Neutrophil (primary cell): ENCODE data around the gene C1D.

ENCODE experiments used
- H3K27ac ChIP-seq: fragments of 200-600 bp; sonication (generic); 2 replicates; pipeline ENCODE4 v1.5.1; 2016; ENCODE audit warnings: mild to moderate bottlenecking, moderate library complexity
- H3K27me3 ChIP-seq: fragments of 200-600 bp; sonication (generic); 2 replicates; pipeline ENCODE4 v1.6.0; 2016; ENCODE audit warnings: mild to moderate bottlenecking
- H3K36me3 ChIP-seq: fragments of 200-600 bp; sonication (generic); 2 replicates; pipeline ENCODE4 v1.5.1; 2017
- H3K4me1 ChIP-seq, 2 experiments: fragments of 200-600 bp in 1 of 2; sonication (generic) in 1 of 2; 1 replicate in 1 of 2; 2 replicates in 1 of 2; pipeline versions ENCODE4 v1.5.1 to v1.6.1; 2013 to 2016; ENCODE audit warnings: low read depth in 1 of 2, low read length in 1 of 2, mild to moderate bottlenecking in 1 of 2, moderate library complexity in 1 of 2; ENCODE audit not compliant: control insufficient read depth in 1 of 2, insufficient read depth in 1 of 2
- H3K4me3 ChIP-seq, 2 experiments: fragments of 200-600 bp in 1 of 2; sonication (generic) in 1 of 2; 1 replicate in 1 of 2; 2 replicates in 1 of 2; pipeline ENCODE4 v1.5.1; 2013 to 2016; ENCODE audit warnings: low read depth in 1 of 2, low read length in 1 of 2, mild to moderate bottlenecking in 1 of 2, moderate library complexity in 1 of 2
- H3K9me3 ChIP-seq: fragments of 200-600 bp; sonication (generic); 2 replicates; pipeline ENCODE4 v1.5.1; 2016
- TF ChIP-seq, protein P1 (sequence below): fragments of 200-600 bp; sonication (generic); IDR thresholded peaks from 2 replicates; pipeline ENCODE4 v1.5.1; 2016; ENCODE audit warnings: antibody characterized with exemption

The C1D gene

GRCh38 chr2:68045342-68045741, 17.5 kb downstream of the C1D start:
- Histone ChIP-seq H3K9me3 (no peaks in the 10 kb centered on the region), H3K4me1 (no peaks in the 10 kb centered on the region), H3K27ac (no peak overlapping the region), H3K4me3 (no peak overlapping the region), H3K27me3 (no peaks in the 10 kb centered on the region), H3K36me3 (peaks cover 39% of the 10 kb centered on the region)
- TF ChIP-seq, protein P1, sequence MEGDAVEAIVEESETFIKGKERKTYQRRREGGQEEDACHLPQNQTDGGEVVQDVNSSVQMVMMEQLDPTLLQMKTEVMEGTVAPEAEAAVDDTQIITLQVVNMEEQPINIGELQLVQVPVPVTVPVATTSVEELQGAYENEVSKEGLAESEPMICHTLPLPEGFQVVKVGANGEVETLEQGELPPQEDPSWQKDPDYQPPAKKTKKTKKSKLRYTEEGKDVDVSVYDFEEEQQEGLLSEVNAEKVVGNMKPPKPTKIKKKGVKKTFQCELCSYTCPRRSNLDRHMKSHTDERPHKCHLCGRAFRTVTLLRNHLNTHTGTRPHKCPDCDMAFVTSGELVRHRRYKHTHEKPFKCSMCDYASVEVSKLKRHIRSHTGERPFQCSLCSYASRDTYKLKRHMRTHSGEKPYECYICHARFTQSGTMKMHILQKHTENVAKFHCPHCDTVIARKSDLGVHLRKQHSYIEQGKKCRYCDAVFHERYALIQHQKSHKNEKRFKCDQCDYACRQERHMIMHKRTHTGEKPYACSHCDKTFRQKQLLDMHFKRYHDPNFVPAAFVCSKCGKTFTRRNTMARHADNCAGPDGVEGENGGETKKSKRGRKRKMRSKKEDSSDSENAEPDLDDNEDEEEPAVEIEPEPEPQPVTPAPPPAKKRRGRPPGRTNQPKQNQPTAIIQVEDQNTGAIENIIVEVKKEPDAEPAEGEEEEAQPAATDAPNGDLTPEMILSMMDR = no peak

- no peaks in the 10 kb centered on the region for H3K4me1 ChIP-seq
- H3K9me3 ChIP-seq = no peaks in the 10 kb centered on the region
- H3K36me3 ChIP-seq = peaks cover 39% of the 10 kb centered on the region
- H3K27ac ChIP-seq = no peak overlapping the region
- no peaks in the 10 kb centered on the region for H3K27me3 ChIP-seq
- no peak overlapping the region for H3K4me3 ChIP-seq
- TF ChIP-seq, protein P1 = no peak
Observed at GRCh38 chr2:68044099-68044498, 18.7 kb downstream of the C1D start.

DNA sequence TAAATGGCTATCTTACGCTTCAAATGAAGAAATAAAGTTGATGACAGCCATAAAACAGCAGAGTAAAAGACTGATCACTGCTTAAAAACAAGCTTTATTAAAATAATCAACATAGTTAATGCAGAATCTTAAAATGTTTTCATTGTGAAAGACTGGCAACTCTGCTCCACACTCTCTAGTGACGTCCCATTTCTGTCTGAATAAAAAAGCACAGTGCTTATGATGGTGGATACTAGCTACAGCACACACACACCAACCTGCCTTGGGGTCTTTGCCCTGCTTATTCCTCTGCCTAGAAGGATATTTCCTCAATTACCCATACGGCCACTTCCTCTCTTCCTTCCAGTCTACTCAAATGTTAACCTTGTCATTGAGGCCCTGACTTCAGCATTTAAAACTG, 19.1 kb downstream of the C1D start:
- no peaks in the 10 kb centered on the region for H3K9me3 ChIP-seq
- H3K4me3 ChIP-seq = no peak overlapping the region
- no peak overlapping the region for H3K27ac ChIP-seq
- H3K4me1 ChIP-seq = no peaks in the 10 kb centered on the region
- H3K27me3 ChIP-seq = no peaks in the 10 kb centered on the region
- TF ChIP-seq, protein P1 = no peak
- H3K36me3 ChIP-seq = peaks cover 39% of the 10 kb centered on the region

GRCh38 chr2:68043032-68043431, 19.8 kb downstream of the C1D start:
- Histone ChIP-seq H3K4me1 (no peaks in the 10 kb centered on the region), H3K36me3 (peaks cover 39% of the 10 kb centered on the region), H3K27ac (no peak overlapping the region), H3K9me3 (no peaks in the 10 kb centered on the region), H3K27me3 (no peaks in the 10 kb centered on the region), H3K4me3 (no peak overlapping the region)
- TF ChIP-seq, protein P1 = no peak

- Histone ChIP-seq H3K36me3 (peaks cover 39% of the 10 kb centered on the region), H3K27me3 (no peaks in the 10 kb centered on the region)
- TF ChIP-seq, protein P1 = no peak
Observed at GRCh38 chr2:68041704-68042245, 21.0 kb downstream of the C1D start.

DNA sequence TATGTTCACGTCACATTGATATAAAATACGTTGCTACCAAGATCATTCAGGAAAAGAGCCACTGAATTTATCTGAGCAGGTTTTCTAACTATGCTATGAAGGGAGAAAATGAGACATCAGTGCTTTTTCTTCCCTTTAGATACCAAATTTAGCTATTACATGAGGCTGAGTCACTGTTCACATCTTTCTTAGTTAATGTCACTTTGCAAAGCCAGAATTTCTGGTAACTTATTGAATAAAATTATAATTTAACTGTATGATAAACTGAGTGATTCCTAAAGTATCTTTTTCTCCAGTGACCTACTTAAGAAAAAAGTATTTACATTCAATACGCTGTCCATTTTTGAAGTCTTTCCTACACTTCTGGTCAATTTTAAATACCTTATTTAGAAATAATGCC, 22.7 kb downstream of the C1D start:
- Histone ChIP-seq H3K4me3 (no peak overlapping the region), H3K27me3 (peaks cover 11% of the 10 kb centered on the region), H3K9me3 (no peaks in the 10 kb centered on the region), H3K36me3 (peaks cover 28% of the 10 kb centered on the region), H3K27ac (no peak overlapping the region), H3K4me1 (no peaks in the 10 kb centered on the region)
- TF ChIP-seq, protein P1 = no peak

More at GRCh38 chr2:68041704-68042245, 21.0 kb downstream of the C1D start:
- no peaks in the 10 kb centered on the region for H3K4me1 ChIP-seq
- H3K4me3 ChIP-seq = no peak overlapping the region
- H3K9me3 ChIP-seq = no peaks in the 10 kb centered on the region
- no peak overlapping the region for H3K27ac ChIP-seq
